Liver (tissue), 9 donors: ENCODE measurements around the gene OR10J4. TPM values are rescaled to one million over a fixed set of nuclear protein-coding genes. Genes with fewer than 3 reads are reported as not detected.

Experiments
- DNase-seq: peaks from one replicate; pipeline ENCODE4 v3.0.0-alpha.2; 2017; ENCODE audit warnings: low spot score
- H3K27ac ChIP-seq, 2 donors: one replicate each; pipeline ENCODE4 v1.7.0; 2013; ENCODE audit warnings: inconsistent platforms in 2 of 2, low read length in 2 of 2, control low read depth in 1 of 2, low read depth in 1 of 2, mild to moderate bottlenecking in 1 of 2
- H3K27me3 ChIP-seq, 4 donors: one replicate each; pipeline versions ENCODE4 v1.6.1 to v1.7.0; 2013; ENCODE audit warnings: low read length in 3 of 4, inconsistent platforms in 1 of 4, mild to moderate bottlenecking in 1 of 4, moderate library complexity in 1 of 4; ENCODE audit not compliant: control insufficient read depth in 4 of 4, insufficient read depth in 4 of 4
- H3K36me3 ChIP-seq, 4 donors: one replicate each; pipeline versions ENCODE4 v1.6.1 to v1.7.0; 2013; ENCODE audit warnings: low read length in 3 of 4, mild to moderate bottlenecking in 3 of 4, low read depth in 1 of 4, moderate library complexity in 1 of 4; ENCODE audit not compliant: control insufficient read depth in 4 of 4, insufficient read depth in 3 of 4
- H3K4me1 ChIP-seq, 4 donors: one replicate each; pipeline versions ENCODE4 v1.6.1 to v1.7.0; 2013; ENCODE audit warnings: low read length in 3 of 4, mild to moderate bottlenecking in 3 of 4, moderate library complexity in 1 of 4; ENCODE audit not compliant: control insufficient read depth in 4 of 4, insufficient read depth in 4 of 4
- H3K4me3 ChIP-seq, 3 donors: one replicate each; pipeline versions ENCODE4 v1.6.1 to v1.7.0; 2013; ENCODE audit warnings: low read length in 3 of 3, control low read depth in 1 of 3, low read depth in 1 of 3, mild to moderate bottlenecking in 1 of 3
- H3K9ac ChIP-seq, 2 donors: one replicate each; pipeline ENCODE4 v1.7.0; 2013; ENCODE audit warnings: low read length in 2 of 2, mild to moderate bottlenecking in 2 of 2, moderate library complexity in 2 of 2, control low read depth in 1 of 2, low read depth in 1 of 2
- H3K9me3 ChIP-seq, 4 donors: one replicate each; pipeline versions ENCODE4 v1.6.1 to v1.7.0; 2013; ENCODE audit warnings: low read length in 3 of 4; ENCODE audit not compliant: control insufficient read depth in 4 of 4
- ATF3 ChIP-seq: IDR thresholded peaks from 2 replicates; pipeline ENCODE4 v1.6.1; 2016; ENCODE audit warnings: antibody characterized with exemption
- CTCF ChIP-seq: fragments of 150-350 bp; IDR thresholded peaks from 2 replicates; pipeline ENCODE4 v1.5.1; 2017; ENCODE audit warnings: improper control_type of control experiment, low read depth, low read length; ENCODE audit not compliant: missing input control
- EGR1 ChIP-seq, 2 donors: IDR thresholded peaks; 2 replicates each; pipeline ENCODE4 v1.6.1; 2016 to 2018; ENCODE audit warnings: antibody characterized with exemption in 2 of 2, low read depth in 2 of 2
- FOXA1 ChIP-seq: IDR thresholded peaks from 2 replicates; pipeline ENCODE4 v1.6.1; 2016; ENCODE audit warnings: antibody characterized with exemption
- FOXA2 ChIP-seq: IDR thresholded peaks from 2 replicates; pipeline ENCODE4 v1.6.1; 2016; ENCODE audit warnings: antibody characterized with exemption
- GABPA ChIP-seq, 2 donors: IDR thresholded peaks in 1 of 2; conservative IDR thresholded peaks in 1 of 2; 2 replicates each; pipeline ENCODE4 v1.6.1; 2016; ENCODE audit warnings: antibody characterized with exemption in 2 of 2, mild to moderate bottlenecking in 1 of 2, moderate library complexity in 1 of 2
- HNF4A ChIP-seq, 2 donors: conservative IDR thresholded peaks; 2 replicates each; pipeline ENCODE4 v1.6.1; 2016; ENCODE audit warnings: antibody characterized with exemption in 2 of 2, mild to moderate bottlenecking in 2 of 2
- HNF4G ChIP-seq: IDR thresholded peaks from 2 replicates; pipeline ENCODE4 v1.6.1; 2016; ENCODE audit warnings: antibody characterized with exemption
- JUND ChIP-seq, 2 donors: IDR thresholded peaks; 2 replicates each; pipeline ENCODE4 v1.6.1; 2016; ENCODE audit warnings: antibody characterized with exemption in 2 of 2
- MAX ChIP-seq: IDR thresholded peaks from 2 replicates; pipeline ENCODE4 v1.6.1; 2016; ENCODE audit warnings: antibody characterized with exemption
- NR2F2 ChIP-seq: IDR thresholded peaks from 2 replicates; pipeline ENCODE4 v1.6.1; 2016; ENCODE audit warnings: antibody characterized with exemption
- RAD21 ChIP-seq, 2 donors: IDR thresholded peaks; 2 replicates each; pipeline ENCODE4 v1.6.1; 2016; ENCODE audit warnings: antibody characterized with exemption in 2 of 2, mild to moderate bottlenecking in 2 of 2
- REST ChIP-seq: IDR thresholded peaks from 2 replicates; pipeline ENCODE4 v1.6.1; 2016; ENCODE audit warnings: antibody characterized with exemption, mild to moderate bottlenecking
- RXRA ChIP-seq, 2 donors: IDR thresholded peaks; 2 replicates each; pipeline ENCODE4 v1.6.1; 2017 to 2018; ENCODE audit warnings: antibody characterized with exemption in 2 of 2, mild to moderate bottlenecking in 1 of 2
- SP1 ChIP-seq: IDR thresholded peaks from 2 replicates; pipeline ENCODE4 v1.6.1; 2018; ENCODE audit warnings: antibody characterized with exemption, mild to moderate bottlenecking
- TAF1 ChIP-seq: conservative IDR thresholded peaks from 2 replicates; pipeline ENCODE4 v1.6.1; 2016; ENCODE audit warnings: antibody characterized with exemption, mild to moderate bottlenecking
- YY1 ChIP-seq: IDR thresholded peaks from 2 replicates; pipeline ENCODE4 v1.6.1; 2016; ENCODE audit warnings: antibody characterized with exemption, mild to moderate bottlenecking
- ZBTB33 ChIP-seq: IDR thresholded peaks from 2 replicates; pipeline ENCODE4 v1.6.1; 2016; ENCODE audit warnings: antibody characterized with exemption
- WGBS: extraction: QIAGEN DNeasy Blood & Tissue Kit; methylation state at CpG from one replicate; pipeline ENCODE4 v1.1.7; 2013; 5-methylcytosine and 5-hydroxymethylcytosine counted together
- polyA plus RNA-seq, 2 donors: library from polyadenylated mRNA; stranded (reverse) in 1 of 2; unstranded in 1 of 2; fragments of 200-250 nt in 1 of 2; fragments of >200 nt in 1 of 2; fragmentation: Nextera tagmentation in 1 of 2; extraction: Ambion mirVana in 1 of 2; gene quantifications; one replicate each; pipeline versions ENCODE4 v1.2.1 to v1.2.3, GENCODE V29; 2013 to 2015
- total RNA-seq, 2 donors: library from RNA; depleted of rRNA; stranded (reverse); fragments of >200 nt; gene quantifications; one replicate each; pipeline ENCODE4 v1.2.3, GENCODE V29; 2014
- donor health status: healthy.
- donor health status: healthy.
- donor health status: healthy.
- donor health status: healthy.
- donor health status: healthy.

OR10J4 gene
- total and polyA plus RNA-seq, 4 donors: not detected

- no peak for DNase-seq
- 43% methylated on average over 3 of the region's 3 CpGs for WGBS
- peak overlapping the region; percentile 47 to 72 (median 53) for H3K4me3 ChIP-seq
- TF ChIP-seq RXRA (IDR thresholded peaks at IDR 0.05) (peak in 1 of 2 donors; percentile 83), HNF4G (no peak), EGR1 (IDR thresholded peaks at IDR 0.05; ENCODE audit: low read depth in 2 of 2) (peak in 1 of 2 donors; percentile 16), RAD21 (IDR thresholded peaks at IDR 0.05) (peak in 1 of 2 donors; percentile 56), GABPA (IDR thresholded peaks at IDR 0.05 in 1 of 2, conservative IDR thresholded peaks at IDR 0.05 in 1 of 2) (peak in 1 of 2 donors; percentile 21), SP1 (no peak), FOXA2 (no peak), MAX (no peak), REST (peak; percentile 89), JUND (IDR thresholded peaks at IDR 0.05) (peak in 1 of 2 donors; percentile 31), TAF1 (no peak), YY1 (peak; percentile 85), CTCF (no peak), HNF4A (conservative IDR thresholded peaks at IDR 0.05) (peak in 1 of 2 donors; percentile 89), NR2F2 (no peak), FOXA1 (peak; percentile 20), ATF3 (no peak), ZBTB33 (no peak)
- peaks cover 0 to 14% (median 0%) of the 10 kb centered on the region in 4 donors for H3K4me1 ChIP-seq
- no peak overlapping the region for H3K9ac ChIP-seq
- no peaks in the 10 kb centered on the region for H3K36me3 ChIP-seq
- no peaks in the 10 kb centered on the region for H3K27me3 ChIP-seq
- H3K27ac ChIP-seq: peak overlapping the region; percentile 68 to 91
- peaks cover 2 to 5% (median 3%) of the 10 kb centered on the region in 4 donors for H3K9me3 ChIP-seq
Observed at GRCh38 chr1:159465191-159465603, 33.2 kb downstream of the OR10J4 start.
